Pulmonary artery endothelial cell (primary cell): ENCODE results near the gene NAT16. TPM values are rescaled to one million over a fixed set of nuclear protein-coding genes. Genes with fewer than 3 reads are reported as not detected.
"Not testable (repeated sequence)": the region's sequence is repeated elsewhere in the genome, so short reads cannot be mapped to it uniquely, and the experiment has no call there.

Experiments used
- DNase-seq: peaks from one replicate; pipeline ENCODE4 v3.0.0-alpha.2; 2011; ENCODE audit warnings: low read depth, low spot score
- total RNA-seq: library from RNA; depleted of rRNA; stranded (reverse); fragments of >200 nt; gene quantifications from 2 replicates; pipeline ENCODE4 v1.2.3, GENCODE V29; 2014

The NAT16 gene
- total RNA-seq, result not detected in 2 replicates

DNA sequence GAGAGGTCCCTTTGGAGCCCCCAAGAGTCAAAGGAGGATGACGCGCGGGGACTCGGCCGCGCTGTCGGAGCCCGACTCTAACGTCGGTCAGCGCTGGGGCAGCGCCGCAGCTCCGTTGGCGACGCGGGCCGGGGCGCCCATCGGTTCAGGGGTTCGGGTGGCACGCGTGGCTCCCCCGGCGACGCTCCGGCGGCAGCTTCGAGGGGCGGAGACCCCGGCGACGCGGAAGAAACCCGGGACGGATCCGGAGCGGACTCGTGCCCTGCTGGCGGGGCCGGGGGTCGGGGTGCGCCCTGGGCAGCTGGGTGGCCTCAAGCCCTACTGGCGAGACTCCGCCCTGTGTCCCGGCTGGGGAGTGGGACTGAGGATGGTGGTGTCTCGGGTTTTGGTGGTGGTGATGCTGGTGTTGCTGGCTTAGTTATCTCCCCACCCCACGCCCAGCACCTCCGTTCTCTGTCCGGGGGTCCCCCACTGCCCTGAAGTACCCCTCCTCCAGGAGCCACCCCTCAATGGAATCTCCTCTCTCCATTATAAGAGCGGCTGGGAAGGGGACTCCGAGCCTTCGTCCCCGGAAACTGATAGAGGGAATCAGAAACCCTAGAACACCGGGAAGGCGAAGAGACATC lies at the start of gene NAT16:
NAT16 (minus strand) TSS at position 164 of the 626 bp plus-strand sequence. CDS start 5,486 bp downstream, outside the sequence.
- DNase-seq, result no peak

DNA sequence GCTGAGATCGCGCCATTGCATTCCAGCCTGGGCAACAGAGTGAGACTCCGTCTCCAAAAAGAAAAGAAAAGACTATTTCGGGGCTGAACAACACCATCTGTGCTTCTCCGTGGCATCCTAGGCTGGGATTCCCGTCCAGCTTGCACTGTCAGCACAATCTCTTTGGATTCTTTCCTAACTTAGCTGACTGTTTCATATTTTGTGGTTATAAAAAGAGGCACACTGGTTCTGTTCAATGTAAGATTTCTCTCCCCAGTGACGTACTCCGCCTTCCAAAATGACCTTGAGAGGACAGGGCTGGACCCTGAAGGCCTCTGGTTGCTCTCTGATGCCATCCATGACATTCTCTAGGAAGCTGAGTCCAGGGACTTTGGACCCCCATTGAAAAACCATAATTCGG lies 46.6 kb upstream of the NAT16 start:
- no peak for DNase-seq

GRCh38 chr7:101225650-101226049 lies 45.6 kb upstream of the NAT16 start:
- DNase-seq, result no peak

DNA sequence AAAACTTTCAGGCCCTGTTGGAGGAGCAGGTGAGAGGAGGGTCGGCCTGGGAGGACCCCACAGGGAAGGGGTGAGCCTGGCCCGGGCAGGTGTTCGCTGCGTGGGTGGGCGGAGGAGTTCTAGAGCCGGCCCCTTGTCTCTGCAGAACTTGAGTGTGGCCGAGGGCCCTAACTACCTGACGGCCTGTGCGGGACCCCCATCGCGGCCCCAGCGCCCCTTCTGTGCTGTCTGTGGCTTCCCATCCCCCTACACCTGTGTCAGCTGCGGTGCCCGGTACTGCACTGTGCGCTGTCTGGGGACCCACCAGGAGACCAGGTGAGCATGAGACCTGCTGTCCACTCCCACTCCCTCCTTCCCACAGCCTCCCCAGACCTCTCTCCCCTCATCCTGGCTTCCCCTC lies 43.4 kb upstream of the NAT16 start:
- no peak for DNase-seq

DNA sequence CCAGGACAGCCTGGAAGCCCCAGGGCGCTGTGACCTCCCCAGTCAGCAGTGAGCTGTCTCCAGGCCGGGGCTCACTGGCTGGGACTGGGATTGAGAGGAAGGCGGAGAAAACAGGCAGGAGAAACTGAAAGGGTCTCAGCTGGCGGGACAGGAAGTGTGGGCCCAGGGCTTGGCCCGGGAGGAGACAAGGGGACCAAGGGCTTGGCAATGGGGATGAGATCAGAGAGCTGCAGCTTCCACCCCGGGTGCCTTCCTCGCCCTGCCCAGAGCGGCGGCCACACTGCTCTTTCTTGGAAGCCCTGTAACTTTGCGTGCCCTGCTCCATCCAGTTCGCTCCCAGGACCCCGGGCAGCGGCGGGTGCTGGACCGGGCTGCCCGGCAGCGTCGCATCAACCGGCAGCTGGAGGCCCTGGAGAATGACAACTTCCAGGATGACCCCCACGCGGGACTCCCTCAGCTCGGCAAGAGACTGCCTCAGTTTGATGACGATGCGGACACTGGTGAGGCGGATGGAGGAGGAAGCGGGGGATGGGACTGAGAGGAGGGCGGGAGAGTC lies 42.3 kb upstream of the NAT16 start:
- DNase-seq, result no peak

DNA sequence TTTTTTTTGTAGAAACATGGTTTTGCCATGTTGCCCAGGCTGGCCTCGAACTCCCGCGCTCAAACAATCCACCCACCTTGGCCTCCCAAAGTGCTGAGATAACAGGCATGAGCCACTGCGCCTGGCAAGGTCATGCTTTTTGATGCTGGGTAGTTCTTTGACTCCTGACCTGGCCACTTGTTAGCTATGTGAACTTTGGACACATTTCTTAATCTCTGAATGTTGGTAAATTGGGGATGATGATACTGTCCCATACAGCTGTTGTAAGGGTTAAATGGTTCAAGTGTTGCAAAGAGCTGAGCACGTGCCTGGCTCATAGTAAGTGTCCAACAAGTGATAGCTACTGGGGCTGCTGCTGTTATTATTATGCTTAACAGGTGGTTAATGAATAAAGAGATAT lies 40.2 kb upstream of the NAT16 start:
- no peak for DNase-seq

GRCh38 chr7:101218236-101219125 lies 38.4 kb upstream of the NAT16 start:
- no peak for DNase-seq

DNA sequence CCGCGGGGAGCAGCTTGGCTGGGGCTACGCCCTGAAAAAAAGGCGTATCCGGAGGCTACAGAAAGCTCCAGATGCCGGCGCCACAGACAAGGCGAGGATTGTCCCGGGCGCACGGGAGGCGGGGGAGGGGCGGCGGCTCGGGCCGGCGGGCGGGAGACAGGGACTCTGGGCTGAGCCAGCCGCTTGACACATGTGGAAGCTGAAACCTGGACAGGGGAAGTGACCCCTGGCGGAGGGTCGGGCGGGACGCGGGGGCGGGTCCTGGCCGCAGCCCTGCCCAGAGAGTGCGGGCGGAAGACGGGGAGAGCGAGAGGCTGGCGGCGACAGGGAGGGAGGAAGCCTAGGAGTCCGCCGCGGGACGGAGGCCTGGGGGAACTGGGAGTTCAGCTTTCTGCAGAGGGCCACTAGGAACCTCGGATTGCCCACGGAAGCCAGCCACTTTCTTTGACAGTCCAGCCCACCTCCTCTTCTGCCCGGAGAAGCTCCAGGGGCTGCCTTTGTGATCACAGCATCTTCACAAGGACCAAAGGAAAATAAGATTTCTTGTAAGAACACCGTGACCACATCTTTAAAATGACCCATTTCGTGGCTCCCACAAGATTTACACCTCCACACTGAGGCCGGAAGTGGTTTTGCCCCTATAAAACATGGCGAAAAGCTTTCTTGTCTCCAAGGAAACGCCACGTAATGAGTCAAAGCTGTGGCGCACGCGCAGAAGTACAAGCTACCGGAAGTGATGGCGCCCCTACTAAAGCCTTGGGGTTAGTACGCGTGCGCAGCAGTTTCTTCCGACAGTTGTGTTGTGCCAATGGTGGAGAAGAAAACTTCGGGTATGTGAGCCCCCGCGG lies 37.5 kb upstream of the NAT16 start, which contains the start of the genes PLOD3 and ZNHIT1:
PLOD3 (minus strand) TSS at position 194 of the 848 bp plus-strand sequence. CDS start 307 bp downstream, outside the sequence.
ZNHIT1 (plus strand) TSS at position 778 of the 848 bp plus-strand sequence; CDS start at position 809, 31 bp downstream.
- DNase-seq, result peak; percentile 88

GRCh38 chr7:101216860-101217387 lies 36.8 kb upstream of the NAT16 start:
- DNase-seq, result no peak

DNA sequence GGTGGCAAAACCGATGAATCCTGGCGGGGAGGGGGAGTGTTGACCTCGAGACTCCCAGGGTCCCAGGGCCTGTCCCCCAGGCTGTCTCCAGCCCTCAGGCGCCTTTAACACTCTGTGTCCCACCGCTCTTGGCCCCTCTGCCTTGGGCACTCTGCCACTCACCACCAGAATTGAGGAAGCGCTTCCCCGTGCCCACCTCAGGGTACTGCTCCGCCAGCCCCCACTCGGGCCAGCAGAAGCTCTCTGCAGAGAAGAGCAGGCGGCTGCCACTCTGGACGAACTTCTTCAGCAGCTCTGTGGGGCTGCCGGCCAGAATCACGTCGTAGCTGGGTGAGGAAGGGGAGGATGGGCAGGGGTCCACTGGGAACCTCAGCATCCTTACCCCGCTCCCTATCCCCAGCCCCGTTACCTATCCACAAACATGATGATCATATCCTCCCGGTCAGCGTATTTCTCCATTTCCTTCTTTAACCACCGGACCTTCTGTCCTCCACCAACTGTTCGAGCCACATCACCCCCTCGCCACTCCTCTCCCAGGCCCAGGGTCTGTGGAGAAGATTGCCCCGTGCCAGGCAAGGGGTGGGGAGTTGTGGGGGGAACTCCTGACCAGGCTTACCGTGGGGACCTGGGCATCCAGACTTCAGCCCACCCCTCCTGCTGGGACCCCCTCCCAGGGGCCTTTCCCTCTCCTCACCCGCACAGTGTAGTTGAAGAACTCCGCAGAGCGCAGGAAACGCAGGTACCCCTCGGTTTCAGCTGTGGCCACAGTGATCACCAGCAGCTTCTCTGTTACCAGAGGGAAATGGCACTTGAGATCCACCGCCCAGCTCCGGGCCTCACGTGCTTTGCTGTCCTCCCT lies 36.1 kb upstream of the NAT16 start:
- no peak for DNase-seq

GRCh38 chr7:101212014-101212413 lies 31.9 kb upstream of the NAT16 start:
- no peak for DNase-seq

- DNase-seq, result no peak
These were observed 31.4 kb upstream of the NAT16 start for GRCh38 chr7:101211501-101211900.

DNA sequence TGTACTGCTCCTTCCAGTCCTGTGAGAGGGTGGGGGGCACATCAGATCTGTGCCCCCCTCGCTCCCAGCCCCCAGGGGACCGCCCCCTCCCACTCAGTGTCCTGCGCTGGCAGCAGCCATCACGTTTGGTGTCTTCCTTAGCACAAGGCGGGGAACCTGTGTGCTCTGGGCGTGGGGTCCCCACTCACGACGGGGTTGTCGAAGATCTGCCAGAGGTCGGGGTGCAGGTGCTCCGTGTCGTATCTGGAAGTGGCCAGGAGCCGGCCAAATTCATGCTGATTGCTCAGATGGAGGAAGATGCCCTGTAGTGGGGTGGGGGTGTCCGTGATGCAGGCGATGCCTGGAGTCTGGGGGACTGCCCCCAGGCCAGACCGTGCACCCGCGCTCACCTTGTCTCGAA lies 30.1 kb upstream of the NAT16 start:
- DNase-seq, result no peak

GRCh38 chr7:101208794-101209193 lies 28.7 kb upstream of the NAT16 start:
- DNase-seq, result no peak

DNA sequence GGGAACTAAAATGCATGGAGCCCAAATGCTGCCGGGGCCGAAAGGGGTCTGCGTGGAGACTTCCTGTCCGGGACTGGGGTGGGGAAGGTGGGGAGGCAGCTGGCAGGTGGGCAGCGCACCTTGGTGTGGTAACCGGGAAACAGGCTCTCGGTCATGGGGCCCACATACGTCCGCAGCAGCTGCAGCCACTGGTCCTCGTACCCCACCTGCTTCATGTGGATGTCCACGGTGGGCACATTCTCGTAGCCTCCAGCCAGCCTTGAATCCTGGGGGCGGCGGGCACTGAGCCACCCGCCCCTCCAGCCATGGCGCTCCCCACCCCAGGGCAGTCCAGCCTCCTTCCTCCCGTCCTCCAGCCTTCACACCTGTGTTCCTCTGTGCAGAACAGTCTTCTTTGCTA lies 27.4 kb upstream of the NAT16 start:
- no peak for DNase-seq

- DNase-seq, result no peak
These were observed 26.6 kb upstream of the NAT16 start for GRCh38 chr7:101206665-101207042.

DNA sequence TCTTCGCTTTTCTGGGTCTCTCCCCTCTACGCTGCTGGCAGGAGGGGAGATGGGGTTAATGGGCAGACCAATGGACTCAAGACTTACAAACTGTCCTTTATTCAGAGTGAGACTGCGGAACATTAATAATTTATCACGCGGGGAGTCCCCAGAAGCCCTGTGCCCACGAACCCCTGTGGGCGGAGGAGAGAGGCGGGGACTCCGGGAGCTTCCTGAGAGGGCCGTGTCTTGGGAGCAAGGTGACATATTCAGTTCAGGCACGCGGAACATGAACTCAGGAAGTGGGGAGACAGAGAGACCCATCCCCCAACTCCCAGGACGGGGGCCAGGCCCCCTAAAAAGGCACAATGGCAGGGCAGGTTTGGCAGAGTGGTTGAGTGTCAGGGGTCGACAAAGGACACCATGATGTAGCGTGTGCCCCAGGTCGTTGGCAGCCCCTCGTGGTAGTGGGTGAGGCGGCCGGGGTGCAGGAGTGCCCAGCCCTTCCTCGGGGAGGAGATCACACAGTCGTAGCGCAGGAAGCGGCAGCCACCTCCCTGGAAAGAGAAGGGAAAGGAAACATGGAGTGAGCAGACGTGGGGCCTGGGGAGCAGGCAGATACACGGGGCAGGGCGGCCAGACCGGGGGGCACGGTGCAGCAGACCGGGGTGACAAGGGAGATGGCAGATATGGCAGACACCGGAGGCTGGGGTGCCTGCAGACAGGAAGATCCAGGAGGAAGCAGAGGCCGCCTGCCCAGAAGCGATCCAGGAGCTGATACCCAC lies 26.0 kb upstream of the NAT16 start:
- no peak for DNase-seq

- DNase-seq, result not testable (repeated sequence)
These were observed 23.9 kb upstream of the NAT16 start for GRCh38 chr7:101203740-101204738.
